ENCODE data around the gene OR51B4.

GRCh38 chr11:5284637-5285036, 17.1 kb downstream of the OR51B4 start:
- TF ChIP-seq CTCF (IDR thresholded peaks at IDR 0.05; ENCODE audit: insufficient read depth, low read length, poor library complexity, severe bottlenecking) (no peak), EZH2phosphoT487 (conservative IDR thresholded peaks at IDR 0.05; ENCODE audit: low read length) (no peak)
